LHCN-M2 (cell line): Measurements from ENCODE around the gene C2CD2L. TPM values are rescaled to one million over a fixed set of nuclear protein-coding genes. Genes with fewer than 3 reads are reported as not detected.
"Not testable (repeated sequence)": the region's sequence is repeated elsewhere in the genome, so short reads cannot be mapped to it uniquely, and the experiment has no call there.

Experiments used
- DNase-seq: peaks from one replicate; pipeline ENCODE4 v3.0.0-alpha.2; 2012; ENCODE audit warnings: low read depth
- polyA plus RNA-seq: library from polyadenylated mRNA; unstranded; fragments of >200 nt; gene quantifications from one replicate; pipeline ENCODE4 v1.2.1, GENCODE V29; 2012; ENCODE audit warnings: missing spikeins
- total RNA-seq: library from RNA; depleted of rRNA; stranded (reverse); fragments of >200 nt; gene quantifications from 2 replicates; pipeline ENCODE4 v1.2.3, GENCODE V29; 2014; rRNA removed

Gene C2CD2L
- total RNA-seq = 7.6 and 9.3 TPM in 2 replicates
- polyA plus RNA-seq = 6.9 TPM

DNA sequence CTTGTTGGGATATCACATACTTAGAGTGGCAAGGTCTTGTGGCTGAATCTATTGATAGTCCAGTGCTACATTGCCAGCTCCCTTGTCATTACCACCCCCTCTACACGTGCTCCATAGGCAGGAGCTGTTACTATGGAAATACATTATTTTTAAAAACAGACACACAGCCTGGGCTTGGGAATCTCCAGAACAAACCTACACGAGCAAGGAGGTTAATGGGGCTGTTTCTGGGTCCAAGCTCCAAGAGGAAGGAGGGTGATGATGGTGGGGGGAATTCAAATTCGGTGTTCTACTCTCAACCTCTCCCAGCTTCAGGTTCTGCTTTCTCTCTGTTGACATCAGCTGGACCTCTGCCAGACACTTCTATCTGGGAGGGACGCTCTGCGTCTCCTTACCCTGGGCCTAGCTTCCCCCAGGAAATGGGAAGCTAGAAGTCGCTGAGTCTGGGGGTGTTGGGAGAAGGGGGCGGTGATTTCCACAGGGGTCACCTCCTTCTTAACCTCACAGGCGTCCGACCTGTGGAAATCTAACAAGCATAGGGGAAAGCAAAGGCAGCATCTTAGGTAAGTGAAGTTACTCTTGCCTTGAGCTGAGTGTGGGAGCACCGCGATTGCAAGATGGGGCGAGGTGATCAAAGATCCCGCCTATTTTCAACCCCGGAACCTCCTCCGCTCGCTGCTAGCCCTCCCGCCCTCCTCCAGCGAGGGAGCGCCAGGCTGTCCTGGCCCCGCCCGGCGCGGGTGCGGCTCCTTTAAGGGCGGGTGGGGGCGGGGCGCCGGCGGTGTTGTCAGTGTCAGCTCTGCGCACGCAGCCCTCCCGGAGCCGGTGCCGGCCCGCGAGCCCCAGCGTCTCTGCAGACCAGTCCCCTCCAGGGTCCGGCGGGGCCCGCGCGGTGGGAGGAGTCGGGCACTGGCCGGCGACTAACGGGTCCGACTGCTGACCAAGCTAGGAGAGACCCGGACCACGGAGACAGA, at the start of gene C2CD2L:
Gene C2CD2L, plus strand, starts transcription at position 781 of the 974 bp plus-strand sequence. CDS start 398 bp downstream, outside the sequence.
- peak; percentile 86 for DNase-seq

DNA sequence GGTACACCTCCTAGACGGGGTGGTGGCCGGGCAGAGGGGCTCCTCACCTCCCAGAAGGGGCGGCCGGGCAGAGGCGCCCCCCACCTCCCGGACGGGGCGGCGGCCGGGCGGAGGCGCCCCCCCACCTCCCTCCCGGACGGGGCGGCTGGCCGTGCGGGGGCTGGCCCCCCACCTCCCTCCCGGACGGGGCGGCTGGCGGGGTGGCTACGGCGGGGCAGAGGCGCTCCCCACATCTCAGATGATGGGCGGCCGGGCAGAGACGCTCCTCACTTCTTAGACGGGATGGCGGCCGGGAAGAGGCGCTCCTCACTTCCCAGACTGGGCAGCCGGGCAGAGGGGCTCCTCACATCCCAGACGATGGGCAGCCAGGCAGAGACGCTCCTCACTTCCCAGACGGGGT, 48.0 kb upstream of the C2CD2L start:
- DNase-seq = not testable (repeated sequence)

DNA sequence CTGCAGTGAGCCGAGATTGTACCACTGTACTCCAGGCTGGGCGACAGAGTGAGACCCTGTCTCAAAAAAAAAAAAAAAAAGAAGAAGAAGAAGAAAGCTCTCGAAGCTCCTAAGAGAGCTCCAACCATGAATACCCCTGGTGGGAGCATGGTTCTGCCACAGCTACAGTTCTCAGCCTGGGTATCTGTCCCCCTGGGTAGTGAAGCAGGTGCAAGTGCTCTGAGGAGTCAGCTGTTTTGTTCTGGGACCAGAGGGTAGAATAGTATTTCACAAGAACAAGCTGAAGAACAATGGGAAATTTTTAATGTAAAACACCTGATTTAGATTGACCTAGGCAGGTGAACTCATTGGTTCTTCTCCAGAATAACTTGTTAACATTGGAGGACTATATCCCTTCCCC, 45.9 kb upstream of the C2CD2L start:
- DNase-seq = no peak

DNA sequence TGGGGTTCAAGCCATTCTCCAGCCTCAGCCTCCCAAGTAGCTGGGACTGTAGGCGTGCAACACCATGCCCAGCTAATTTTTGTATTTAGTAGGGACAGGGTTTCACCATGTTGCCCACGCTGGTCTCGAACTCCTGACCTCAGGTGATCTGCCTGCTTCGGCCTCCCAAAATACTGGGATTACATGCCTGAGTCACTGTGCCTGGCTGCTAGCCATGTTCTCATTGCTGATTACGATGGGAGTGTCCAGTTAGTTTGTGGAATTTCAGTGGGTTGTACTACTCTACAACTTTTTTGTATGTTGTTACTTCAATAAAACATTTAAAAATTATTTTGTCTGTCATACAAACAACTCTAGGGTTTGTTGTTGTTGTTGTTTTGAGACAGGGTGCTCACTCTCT, 44.4 kb upstream of the C2CD2L start:
- DNase-seq = peak; percentile 43

DNA sequence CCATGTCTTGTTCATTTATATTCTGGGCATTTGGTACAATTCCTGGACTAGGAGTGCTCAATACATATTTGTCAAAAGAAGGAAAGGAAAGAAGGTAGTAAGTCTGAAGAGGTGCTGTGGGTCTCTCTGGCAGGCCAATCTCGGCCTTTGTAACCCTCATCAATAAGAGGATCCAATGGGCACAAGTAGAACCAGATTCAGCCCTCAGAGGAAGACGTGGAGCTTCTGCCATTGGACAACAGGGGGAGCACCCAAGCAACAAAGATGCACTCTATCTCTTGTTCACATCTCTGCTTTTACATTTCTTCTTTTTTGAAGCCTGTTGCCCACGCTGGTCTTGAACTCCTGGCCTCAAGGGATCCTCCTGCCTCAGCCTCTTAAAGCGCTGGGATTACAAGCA, 41.8 kb upstream of the C2CD2L start:
- DNase-seq = peak; percentile 25

DNA sequence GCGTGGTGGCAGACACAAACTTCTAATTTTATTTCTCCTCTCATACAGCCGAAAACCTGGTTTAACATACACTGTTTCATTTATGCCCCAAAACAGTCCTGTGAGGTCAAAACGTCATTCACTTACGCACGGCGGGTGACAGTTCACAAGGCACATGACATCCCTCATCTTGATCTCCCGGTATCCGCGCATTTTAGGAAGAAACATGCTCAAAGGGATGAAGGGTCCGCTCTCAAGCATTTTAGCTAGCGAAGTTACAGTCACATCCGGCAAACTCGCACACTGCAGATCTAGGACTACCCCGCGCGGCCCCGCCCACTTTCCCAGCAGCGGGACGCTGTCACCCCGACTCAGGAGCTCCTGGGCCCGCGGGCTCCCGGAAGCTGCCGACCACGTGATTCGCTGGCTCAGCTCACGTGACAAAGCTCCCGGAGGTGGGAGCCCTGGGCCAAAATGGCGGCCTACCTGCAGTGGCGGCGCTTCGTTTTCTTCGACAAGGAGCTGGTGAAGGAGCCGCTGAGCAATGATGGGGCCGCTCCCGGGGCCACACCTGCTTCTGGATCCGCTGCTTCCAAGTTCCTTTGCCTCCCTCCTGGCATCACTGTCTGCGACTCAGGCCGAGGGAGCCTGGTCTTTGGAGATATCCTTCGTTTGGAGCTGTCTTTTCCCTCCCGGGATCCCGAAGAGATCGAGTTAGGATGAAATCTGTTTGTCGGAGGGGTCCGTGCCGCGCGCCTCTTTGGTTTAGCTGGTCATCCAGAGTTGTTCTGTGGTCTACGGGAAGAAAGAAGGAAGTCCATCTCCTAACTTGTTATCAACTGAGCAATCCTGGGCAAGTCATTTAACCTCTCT, 39.5 kb upstream of the C2CD2L start, which contains the start of gene VPS11:
Gene VPS11, plus strand, starts transcription at position 448 of the 852 bp plus-strand sequence. Its CDS starts 6 bp downstream, at position 454.
- DNase-seq = peak; percentile 91

DNA sequence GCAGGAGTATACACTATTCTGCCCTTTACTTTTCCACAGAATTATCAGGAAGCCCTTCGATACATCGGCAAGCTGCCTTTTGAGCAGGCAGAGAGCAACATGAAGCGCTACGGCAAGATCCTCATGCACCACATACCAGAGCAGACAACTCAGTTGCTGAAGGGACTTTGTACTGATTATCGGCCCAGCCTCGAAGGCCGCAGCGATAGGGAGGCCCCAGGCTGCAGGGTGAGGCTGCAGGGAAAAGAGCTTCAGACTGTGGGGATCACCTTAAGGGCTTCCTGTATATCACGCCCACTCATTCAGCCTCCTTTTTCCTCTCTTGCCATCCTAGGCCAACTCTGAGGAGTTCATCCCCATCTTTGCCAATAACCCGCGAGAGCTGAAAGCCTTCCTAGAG, 29.3 kb upstream of the C2CD2L start:
- DNase-seq = no peak

DNA sequence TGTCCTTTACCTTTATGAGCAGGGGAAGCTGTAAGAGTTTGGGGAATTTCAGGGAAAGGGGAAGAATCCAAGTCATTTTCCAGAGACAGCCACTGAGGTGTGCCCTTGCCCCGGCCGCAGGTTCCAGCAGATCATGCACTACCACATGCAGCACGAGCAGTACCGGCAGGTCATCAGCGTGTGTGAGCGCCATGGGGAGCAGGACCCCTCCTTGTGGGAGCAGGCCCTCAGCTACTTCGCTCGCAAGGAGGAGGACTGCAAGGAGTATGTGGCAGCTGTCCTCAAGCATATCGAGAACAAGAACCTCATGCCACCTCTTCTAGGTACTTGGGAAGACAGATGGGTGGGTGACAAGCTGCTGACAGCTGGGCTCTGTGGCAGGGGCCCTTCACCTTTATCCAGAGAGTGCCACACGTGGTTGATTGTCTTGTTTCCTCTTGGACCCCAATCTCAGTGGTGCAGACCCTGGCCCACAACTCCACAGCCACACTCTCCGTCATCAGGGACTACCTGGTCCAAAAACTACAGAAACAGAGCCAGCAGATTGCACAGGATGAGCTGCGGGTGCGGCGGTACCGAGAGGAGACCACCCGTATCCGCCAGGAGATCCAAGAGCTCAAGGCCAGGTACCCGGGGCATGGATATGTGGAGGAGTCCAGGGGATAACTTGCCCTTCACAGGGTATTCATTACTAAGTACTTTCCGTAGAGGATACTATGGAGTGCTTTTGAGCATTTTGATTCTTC, 28.3 kb upstream of the C2CD2L start:
- no peak for DNase-seq

DNA sequence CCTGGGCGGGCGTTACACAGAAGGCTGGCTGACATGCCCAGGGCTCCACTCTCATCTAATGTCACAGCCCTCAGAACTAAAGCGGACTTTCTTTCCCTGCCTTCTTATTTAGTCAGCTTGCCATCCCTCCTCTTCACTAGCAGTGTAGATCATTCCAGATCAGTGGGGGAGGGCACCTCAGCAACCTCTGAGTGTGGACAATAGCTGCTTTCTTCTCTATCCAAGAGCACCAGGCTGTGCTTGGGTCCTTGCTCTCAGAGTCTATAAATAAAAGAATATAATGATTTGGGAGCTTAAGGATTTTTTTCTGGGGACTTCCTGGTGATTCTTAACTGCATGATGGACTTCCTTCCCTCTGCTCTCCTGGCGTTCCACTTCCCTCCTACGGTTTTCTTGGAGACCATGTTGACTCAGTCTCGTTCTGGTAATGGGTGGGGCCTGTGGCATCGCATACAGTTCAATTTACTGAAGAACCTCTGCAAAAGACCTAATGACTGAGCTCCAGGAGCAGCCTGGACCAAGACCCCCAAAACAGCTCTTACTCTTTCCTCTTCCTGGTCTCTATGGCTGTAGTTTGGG, 25.4 kb upstream of the C2CD2L start:
- no peak for DNase-seq

DNA sequence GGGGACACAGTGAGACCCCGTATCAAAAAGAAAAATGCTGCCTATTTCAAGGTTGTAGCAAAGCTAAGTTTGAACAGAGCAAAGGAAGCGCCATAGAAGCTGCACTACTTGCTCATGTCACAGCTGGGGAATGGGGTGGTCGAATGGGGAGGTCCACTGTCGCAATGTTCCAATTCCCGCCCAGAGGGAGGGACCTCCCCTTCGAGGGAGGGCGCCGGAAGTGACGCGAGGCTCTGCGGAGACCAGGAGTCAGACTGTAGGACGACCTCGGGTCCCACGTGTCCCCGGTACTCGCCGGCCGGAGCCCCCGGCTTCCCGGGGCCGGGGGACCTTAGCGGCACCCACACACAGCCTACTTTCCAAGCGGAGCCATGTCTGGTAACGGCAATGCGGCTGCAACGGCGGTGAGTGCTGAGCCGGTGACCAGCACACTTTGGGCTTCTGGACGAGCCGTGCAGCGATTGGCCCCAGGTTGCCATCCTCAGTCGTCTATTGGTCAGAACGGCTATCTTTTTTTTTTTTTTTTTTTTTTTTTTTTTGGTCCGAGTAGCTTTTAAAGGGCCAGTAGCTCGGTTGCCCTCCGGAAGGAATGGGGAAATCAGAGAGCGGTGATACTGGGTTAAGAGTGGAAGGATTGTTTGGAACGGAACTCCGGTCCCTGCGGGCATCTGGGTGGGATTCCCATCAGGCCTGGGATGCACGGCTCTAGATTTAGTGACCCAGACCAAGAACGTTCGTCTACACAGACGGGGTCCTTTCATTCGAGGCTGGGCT, 22.3 kb upstream of the C2CD2L start, which contains the start of gene HMBS:
Gene HMBS, plus strand, starts transcription at position 219 of the 774 bp plus-strand sequence. Its CDS starts 153 bp downstream, at position 372.
- DNase-seq = peak; percentile 93

DNA sequence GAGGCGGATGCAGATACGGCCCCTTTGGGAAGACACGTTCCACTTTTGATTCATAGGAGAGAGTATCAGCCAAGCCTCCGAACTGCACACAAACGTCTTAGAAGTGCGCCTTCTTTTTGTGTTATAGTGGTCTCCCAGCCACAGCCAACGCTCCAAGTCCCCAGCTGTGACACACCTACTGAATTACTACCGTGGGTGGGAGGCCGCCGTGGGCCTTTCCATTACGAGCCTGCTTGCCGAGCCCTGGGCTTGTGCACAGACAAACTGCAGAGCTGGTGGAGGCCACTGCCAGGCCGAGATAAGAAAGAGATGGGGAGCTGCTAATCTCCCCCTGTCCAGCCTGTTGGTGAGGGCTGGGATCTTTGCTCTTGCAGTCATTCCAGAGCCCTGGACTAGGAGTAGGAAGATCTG, 21.7 kb upstream of the C2CD2L start:
- DNase-seq = no peak

DNA sequence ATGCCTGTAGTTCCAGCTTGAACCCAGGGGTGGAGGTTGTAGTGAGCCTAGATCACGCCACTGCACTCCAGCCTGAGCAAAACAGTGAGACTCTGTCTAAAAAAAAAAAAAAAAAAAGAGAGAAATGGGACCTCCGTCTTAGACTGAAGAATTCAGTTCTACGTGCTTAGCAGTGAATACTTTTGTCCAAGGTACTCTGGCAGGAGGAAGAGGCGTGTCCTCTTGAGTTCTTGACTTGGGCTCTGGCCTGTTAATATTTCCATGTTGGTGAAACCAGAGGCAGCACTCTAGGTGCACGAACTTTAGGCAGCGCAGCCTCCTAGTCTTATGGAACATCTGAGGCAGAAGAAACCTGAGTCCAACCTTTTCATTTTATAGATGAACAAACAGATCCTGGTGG, 20.0 kb upstream of the C2CD2L start:
- no peak for DNase-seq

DNA sequence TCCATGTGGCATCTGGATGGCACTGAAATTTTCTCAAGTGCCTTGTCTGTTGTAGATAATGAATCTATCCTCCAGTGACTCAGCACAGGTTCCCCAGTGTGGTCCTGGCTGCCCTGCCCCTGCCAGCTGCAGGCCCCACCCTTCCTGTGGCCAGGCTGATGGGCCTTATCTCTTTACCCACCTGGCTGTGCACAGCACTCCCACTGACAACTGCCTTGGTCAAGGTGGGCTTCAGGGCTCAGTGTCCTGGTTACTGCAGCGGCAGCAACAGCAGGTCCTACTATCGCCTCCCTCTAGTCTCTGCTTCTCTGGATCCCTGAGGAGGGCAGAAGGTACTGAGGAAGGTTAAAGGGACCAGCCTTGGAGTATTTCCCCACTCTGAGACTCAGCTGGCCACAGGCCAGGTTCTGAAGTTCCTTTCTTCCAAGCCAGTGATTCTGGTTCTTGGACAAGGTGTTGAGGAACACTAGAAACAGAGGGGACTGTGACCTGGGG, 19.4 kb upstream of the C2CD2L start:
- no peak for DNase-seq

DNA sequence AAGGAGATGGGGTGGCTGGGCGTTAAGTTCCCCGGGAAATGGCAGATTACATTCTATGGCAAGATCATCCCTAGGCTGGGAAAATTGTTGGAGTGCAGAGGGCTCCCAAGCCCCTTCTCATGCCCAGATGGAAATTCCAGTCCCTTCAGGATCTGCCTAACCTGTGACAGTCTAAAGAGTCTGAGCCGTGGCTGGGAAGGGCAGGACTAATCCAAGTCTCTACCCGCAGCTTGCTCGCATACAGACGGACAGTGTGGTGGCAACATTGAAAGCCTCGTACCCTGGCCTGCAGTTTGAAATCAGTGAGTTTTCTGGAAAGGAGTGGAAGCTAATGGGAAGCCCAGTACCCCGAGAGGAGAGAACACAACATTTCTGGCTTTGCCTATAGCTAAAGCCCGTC, 18.7 kb upstream of the C2CD2L start:
- DNase-seq = no peak

DNA sequence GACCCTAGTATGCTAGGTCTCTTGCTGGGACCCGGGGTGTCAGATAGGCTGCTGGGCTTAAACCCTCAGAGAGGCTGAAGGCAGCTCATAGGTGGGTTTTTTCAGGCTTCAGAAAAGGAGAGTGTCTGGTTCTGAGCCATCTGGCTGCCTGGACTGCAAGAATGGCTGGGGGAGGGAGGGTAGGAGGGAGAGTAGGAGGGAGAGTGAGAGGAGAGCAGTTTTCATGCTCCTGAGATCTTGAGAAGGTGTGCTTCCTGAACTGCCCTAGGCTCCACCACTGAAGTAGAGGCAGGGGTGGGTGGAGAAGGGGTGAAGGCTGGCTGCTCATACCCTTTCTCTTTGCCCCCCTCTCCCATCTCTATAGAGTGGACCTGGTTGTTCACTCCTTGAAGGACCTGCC, 17.8 kb upstream of the C2CD2L start:
- no peak for DNase-seq

DNA sequence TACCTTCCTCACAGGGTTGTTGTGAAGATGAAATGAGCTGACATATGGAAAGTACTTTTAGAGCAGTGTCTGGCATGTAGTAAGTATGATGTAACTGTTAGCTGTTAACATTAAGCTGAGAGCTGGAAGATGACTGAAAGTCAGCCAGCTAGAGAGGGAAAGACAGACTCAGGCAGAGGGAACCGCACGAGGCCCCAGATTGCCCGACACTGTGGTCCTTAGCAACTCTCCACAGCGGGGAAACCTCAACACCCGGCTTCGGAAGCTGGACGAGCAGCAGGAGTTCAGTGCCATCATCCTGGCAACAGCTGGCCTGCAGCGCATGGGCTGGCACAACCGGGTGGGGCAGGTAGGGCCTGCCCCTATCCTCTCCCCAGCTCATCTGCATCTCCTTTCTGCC, 16.0 kb upstream of the C2CD2L start:
- no peak for DNase-seq

DNA sequence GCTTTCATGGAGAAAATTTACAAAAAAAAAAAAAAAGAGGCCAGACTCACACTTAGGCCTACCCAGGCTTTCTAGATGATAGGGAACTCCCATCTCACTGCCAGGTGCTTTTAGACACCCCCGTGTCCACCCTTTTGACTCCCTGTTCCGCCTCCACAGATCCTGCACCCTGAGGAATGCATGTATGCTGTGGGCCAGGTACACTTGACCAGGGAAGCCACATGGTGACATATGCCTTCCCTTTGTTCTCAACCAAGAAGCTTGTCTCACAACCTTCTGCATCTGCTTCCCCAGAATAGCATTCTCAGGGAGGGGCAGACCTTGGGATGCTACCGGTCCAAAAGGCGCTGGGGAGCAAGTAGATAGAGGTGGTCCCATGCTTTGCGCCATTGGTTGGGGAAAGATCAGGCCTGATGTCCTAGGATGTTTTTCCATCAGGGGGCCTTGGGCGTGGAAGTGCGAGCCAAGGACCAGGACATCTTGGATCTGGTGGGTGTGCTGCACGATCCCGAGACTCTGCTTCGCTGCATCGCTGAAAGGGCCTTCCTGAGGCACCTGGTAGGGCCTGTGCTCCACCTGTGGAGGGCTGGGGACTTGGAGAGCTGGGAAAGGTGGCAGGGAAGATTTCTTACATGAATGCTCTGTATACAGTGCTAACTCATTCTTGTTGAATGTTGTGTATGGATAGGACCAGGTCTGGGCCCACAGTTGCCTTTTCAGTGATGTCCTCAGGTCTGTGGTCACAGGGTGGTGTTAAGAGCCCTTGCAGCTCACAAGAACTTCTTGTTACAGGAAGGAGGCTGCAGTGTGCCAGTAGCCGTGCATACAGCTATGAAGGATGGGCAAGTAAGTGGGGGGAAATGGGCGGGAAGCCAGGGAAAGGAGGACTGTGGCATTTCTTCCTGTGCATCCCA, 14.9 kb upstream of the C2CD2L start:
- DNase-seq = no peak

DNA sequence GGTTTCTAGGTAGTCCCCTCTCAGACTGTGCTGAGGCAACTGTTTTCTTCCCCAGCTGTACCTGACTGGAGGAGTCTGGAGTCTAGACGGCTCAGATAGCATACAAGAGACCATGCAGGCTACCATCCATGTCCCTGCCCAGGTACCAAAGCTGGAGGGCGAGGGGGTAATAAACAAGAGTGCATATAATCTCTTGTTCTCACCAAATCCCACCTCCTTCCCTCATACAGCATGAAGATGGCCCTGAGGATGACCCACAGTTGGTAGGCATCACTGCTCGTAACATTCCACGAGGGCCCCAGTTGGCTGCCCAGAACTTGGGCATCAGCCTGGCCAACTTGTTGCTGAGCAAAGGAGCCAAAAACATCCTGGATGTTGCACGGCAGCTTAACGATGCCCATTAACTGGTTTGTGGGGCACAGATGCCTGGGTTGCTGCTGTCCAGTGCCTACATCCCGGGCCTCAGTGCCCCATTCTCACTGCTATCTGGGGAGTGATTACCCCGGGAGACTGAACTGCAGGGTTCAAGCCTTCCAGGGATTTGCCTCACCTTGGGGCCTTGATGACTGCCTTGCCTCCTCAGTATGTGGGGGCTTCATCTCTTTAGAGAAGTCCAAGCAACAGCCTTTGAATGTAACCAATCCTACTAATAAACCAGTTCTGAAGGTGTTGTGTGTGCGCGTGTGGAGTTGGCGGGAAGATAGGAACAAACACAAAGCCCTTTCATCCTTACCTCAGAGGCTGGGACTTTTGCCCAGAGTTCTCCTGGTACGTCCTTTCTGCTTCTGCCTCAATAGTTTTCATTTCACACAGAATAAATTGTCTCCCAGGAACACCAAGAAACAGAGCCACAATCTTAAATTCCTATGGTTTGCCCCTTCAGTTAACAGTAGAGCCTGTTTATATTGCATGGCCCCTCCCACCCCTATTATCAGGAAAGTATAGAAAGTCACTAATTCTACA, 14.0 kb upstream of the C2CD2L start:
- no peak for DNase-seq
